HG02970 (cell line): ENCODE data around the gene SNRNP40.
"Not testable (repeated sequence)": the region's sequence is repeated elsewhere in the genome, so short reads cannot be mapped to it uniquely, and the experiment has no call there.

Source experiments
- ATAC-seq: cut with Tn5 transposase; IDR thresholded peaks from one replicate; pipeline ENCODE4 v1.9.1; 2021; ENCODE audit warnings: mild to moderate bottlenecking, moderate library complexity, moderate number of reproducible peaks; ENCODE audit not compliant: unreplicated experiment, low FRiP score

SNRNP40 gene

DNA sequence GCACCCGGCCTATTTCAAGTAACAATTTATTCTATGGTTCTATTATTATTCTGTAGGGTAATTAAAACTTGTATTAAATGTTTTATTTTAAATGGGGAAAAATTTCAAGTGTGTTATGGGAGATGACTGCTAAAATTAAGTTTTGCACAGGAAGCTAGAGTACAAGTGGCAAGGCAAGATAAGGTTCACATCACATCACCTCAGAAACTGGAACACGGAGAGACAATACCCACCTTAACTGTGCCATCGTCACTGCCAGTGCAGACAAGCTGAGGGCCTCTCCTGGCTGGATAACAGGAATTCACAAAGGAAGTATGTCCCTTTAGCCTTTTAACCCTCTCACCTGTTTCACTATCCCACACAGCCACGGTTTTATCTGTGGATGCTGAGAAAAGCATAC is 7.6 kb downstream of the SNRNP40 start:
- no peak for ATAC-seq

DNA sequence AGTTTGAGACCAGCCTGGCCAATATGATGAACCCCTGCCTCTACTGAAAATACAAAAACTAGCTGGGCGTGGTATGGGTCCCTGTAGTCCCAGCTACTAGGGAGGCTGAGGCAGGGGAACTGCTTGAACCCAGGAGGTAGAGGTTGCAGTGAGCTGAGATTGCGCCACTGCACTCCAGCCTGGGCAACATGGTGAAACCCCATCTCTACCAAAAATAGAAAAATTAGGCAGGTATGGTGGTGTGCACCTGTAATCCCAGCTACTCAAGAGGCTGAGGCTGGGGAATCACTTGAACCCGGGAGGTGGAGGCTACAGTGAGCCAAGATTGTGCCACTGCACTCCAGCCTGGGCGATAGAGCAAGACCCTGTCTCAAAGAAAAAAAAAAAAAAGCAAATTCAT is 8.8 kb downstream of the SNRNP40 start:
- ATAC-seq: not testable (repeated sequence)

DNA sequence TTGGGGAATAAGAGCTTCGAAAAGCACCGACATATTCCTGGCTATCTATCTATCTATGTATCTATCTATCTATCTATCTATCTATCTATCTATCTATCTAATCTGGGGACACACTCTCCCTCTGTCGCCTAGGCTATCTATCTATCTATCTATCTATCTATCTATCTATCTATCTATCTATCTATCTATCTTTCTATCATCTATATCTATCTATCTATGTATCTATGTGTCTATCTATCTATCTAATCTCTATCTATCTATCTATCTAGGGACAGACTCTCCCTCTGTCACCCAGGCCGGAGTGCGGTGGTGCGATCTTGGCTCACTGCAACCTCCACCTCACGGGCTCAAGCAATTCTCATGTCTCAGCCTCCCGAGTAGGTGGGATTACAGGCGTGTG is 14.2 kb downstream of the SNRNP40 start:
- ATAC-seq: not testable (repeated sequence)

DNA sequence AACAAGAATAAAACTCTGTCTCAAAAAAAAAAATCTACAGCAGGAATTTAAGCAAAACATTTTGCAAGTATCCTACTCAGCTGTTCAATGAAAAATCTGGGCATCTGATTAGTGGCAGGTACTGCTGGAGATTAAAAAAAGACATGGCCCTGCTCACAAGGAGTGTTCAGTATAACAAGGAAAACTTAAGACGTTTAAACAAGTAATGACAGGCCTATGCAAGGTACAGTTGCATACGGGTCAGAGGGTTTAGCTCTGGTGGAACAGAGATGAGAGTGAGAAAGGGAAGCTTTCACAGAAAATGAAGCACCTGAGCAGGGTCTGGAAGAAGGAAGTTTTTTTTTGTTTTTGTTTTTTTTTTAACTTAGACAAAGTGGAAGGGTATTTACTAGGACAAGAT is 23.0 kb downstream of the SNRNP40 start:
- ATAC-seq: no peak

DNA sequence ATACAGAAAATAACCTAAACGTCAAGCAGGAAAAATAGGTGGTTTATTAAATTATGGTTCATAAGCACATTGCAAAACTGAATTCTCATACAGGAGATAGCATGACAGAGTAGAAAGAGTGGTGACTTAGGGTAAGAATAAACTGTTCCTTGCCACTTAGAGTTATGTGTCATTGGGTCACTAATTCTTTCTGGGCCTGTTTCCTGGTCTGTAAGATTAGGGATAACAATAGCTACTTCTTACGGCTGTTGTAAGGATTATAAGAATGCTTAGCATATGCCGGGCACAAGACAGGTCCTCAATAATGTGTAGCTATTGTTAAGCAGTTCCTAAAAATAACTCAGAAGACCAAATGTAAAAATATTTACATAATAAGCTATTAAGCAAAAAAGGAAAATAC is 24.2 kb downstream of the SNRNP40 start:
- ATAC-seq: no peak

DNA sequence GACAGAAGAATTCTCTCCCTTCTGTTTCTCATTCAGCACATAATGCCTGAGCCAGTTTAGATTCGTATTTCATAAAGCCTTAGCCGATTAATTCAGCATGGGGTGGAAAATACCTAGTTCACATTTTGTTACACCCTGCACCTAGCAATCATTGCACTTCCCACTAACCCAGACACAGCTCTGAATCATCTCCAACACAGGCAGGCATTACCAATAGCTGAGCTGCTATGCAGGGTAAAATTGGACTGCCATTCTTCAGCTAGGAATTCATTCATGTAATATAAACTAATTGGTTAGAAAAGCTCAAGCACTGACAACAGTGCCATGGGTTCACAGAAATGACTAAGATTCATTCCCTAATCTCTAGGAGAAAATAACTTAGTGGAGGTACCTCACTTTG is 30.0 kb downstream of the SNRNP40 start:
- ATAC-seq: no peak

DNA sequence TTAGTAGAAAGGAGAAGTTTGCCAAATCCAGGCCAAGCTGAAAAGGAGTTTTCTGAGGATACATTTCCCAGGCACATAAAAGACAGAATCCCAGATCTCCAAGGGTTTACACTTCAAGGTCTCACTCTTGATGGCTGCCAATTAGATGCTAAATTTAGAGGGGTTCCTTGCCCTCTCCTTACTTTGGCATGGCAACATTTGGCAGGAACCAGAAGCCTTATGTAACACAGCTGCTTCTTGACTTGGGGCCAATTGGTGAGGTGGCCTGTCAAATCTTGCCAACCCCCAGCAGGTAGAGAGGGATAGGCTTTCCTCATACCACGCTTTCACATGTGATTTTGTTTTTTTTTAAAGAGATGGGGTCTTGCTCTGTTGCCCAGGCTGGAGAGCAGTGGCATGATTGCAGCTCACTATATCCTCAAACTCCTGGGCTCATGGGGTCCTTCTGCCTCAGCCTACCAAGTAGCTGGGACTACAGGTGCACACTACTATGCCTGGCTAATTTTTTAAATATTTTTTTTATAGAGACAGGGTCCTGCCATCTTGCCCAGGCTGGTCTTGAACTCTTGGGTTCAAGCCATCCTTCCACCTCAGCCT is 31.7 kb downstream of the SNRNP40 start:
- ATAC-seq: no peak

DNA sequence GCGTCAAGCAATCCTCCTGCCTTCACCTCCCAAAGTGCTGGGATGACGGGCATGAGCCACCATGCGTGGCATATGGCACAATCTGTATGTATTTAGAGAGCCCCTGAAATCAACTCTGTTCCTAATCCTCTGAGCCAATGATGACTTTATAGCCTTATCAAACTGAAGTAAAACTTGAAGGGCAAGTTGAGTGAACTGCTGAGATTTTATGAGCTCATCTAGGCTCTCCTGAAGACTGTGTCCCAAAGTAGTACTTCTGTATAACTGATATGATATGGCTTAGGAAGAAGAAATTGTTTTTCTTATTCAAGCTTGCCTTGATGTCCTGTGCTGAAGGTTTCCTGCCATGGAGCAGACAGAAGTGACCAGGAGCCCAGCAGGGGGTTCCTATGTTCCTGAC is 33.2 kb downstream of the SNRNP40 start:
- no peak for ATAC-seq

DNA sequence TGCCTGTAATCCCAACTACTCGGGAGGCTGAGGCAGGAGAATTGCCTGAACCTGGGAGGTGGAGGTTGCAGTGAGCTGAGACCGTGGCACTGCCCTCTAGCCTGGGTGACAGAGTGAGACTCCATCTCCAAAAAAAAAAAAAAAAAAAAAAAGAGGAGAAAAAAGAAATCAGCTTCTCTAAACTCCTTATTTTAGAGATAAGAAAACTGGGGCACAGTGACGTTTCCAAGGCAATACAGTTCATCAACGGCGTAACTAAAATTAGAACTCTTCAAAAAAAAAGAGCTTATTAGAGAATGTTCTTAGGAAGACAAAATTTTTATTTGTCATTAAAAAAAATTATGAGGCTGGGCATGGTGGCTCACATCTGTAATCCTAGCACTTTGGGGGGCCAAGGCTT is 34.2 kb downstream of the SNRNP40 start:
- ATAC-seq: not testable (repeated sequence)

DNA sequence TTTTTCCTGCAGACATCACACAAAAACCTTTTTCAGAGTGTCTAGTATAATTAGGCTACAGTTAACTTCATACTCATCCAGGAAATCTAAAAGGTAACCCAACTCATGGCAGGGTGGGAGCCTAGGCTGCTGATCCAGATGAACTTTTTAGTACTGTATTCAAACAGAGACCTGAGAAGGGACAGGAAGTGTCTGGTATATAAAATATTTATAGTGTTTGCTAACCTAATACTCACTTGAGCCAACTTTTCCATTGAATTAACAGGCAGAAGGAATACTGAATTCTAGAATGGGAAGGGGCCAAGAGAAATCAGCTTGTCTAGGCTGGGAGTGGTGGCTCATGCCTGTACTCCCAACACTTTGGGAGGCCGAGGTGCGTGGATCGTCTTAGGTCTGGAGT is 34.7 kb downstream of the SNRNP40 start:
- ATAC-seq: no peak

DNA sequence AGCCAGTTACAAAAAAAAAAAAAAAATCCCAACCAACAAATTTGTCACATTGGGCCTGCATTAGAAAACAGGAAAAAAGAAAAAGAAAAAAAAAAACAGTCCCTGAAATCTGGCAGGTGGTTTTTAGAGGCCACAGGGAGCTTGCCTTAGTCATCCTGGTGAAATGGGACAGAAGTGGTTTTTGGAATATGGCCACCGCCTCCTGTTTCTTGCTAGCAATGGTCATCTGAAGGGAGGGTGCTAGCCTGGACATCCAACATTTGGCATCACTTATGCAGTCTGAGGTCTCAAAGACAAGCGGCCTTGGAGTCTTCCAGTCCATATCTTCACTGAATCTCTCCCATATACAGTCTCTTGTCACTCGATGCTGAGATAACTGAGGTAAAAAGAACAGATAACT is 36.8 kb downstream of the SNRNP40 start:
- ATAC-seq: no peak

DNA sequence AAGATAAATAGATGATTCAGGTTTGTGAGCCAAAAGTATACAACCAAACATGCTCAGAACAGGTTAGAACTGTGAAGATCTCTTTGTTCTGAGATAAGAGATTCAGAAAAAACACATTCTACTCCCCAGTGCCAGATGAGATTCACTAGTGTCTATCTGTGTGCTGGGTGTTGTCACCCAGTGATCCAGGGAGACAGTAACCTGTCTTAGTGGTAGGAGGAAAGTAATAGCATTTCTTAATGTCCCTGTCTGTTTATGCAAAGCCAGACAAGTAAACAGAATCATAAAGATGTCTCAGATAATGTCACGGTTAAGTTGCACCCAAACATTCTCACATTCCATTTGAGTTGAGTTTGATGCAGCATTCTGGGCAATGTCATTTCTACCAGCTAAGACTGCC is 38.0 kb downstream of the SNRNP40 start:
- no peak for ATAC-seq

DNA sequence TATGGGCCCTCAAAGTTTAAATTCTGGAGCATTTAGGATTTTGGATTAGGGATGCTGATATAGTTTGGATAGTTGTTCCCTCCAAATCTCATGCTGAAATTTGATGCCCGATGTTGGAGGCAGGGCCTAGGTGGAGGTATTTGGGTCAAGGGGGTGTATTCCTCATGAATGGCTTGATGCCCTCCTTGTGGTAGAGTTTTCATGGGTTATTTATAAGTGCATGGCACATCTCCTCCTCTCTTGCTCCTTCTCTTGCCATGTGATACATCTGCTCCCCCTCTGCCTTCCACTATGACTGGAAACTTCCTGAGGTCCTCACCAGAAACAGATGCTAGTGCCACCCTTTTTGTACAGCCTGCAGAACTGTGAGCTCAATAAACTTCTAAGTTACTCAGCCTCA is 39.4 kb downstream of the SNRNP40 start:
- ATAC-seq: no peak

DNA sequence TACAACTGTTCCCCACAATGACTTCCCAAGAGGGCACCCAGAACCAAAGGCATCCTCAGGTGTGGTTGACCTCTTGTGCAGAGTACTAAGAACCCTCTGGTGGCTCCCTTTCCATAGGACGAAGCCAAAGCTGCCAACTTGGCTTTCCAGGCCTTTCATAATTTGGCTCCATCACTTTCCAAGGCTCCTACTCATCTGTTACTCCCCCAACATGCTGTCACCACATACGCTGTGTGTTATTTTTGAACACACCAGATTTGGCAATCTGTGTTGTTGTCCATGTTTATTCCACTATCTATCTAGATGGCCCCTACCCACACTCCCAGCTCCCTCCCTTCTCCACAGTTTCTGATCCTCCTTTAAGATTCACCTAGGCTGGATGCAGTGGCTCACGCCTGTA is 46.7 kb downstream of the SNRNP40 start:
- ATAC-seq: no peak

DNA sequence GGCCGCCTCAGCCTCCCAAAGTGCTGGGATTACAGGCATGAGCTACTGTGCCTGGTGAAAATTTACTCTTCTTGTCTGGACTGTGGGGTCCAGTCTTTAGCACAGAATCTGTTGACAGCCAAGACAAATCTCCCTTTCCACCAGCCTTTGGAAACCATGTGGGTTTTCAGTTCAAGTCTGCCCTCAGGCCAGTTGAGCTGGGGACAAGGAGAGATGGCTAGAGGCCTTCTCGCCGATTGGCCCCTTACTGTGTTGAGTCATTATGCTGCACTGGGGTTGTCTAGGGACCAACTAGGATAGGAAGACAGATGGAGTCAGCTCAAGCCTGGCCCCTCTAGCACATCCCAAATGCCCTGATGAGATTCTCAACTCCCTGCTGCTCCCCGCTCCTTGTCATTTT is 48.3 kb downstream of the SNRNP40 start:
- no peak for ATAC-seq

DNA sequence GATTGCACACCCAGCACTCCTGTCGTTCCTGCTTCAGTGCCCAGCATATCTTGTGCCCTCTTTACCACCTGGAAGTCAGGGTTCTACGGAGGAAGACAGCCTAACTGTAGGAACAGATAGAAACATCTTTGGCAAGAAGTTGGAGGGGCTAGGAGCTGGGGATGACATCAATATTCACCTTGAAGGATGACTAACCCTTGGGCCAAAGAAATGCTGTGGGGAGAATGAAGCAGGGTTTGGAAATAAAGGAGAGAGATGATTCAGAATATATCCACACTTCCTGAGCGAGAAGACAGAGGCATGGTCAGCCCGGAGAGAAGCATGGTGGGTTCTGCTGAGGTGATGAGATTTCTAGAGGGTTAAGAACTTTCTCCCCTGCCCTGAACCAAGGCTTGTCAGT is 52.3 kb downstream of the SNRNP40 start:
- no peak for ATAC-seq

DNA sequence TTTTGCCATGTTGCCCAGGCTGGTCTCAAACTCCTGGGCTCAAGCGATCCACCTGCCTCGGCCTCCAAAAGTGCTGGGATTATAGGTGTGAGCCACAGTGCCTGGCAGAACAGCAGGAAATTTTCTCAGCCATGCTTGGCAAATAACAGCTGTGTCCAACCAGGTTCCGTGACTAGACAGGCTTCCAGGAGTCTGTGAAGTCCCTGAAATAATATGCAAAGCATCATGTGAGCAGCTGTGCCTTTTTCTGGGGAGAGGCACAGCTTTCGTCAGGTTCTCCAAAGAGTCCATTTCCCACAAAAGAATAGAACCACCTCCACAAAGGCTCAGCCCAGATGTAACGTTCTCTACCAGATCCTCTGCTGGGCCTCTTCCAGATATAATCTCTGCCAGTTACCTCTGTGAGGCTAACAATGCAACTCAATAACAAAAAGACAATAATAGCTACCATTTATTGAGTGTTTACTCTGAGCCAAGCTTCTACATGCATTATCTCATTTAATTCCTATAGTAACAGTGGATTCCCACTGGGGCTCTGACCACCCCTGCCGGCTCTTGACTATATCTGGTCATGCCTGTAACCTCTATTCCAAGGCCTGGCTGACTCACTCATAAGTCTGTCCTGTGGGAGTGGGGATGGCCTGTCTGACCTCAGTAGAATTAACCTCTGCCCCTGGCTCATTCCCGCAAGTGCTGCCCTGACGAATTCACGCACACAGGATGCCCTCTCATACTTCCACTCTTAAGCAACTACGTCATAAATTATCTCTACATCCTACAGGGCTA is 52.9 kb downstream of the SNRNP40 start:
- no peak for ATAC-seq

DNA sequence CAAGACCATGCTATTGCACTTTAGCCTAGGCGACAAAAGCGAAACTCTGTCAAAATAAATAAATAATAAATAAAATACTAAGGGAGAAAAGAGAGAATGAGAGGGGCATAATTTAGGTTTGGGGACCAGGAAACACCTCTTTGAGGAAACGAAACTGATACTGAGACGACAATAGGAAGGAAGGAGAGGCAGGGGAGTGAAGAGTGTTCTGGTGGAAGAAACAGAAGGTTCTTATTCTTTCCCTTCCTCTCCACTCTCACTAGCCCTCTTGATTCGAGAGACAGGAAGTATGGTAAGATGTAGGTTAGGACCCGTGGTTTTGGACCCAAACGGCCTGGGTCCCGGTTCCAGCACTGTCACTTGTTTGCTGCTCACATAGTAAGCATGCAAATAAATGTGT is 55.3 kb downstream of the SNRNP40 start:
- ATAC-seq: no peak

DNA sequence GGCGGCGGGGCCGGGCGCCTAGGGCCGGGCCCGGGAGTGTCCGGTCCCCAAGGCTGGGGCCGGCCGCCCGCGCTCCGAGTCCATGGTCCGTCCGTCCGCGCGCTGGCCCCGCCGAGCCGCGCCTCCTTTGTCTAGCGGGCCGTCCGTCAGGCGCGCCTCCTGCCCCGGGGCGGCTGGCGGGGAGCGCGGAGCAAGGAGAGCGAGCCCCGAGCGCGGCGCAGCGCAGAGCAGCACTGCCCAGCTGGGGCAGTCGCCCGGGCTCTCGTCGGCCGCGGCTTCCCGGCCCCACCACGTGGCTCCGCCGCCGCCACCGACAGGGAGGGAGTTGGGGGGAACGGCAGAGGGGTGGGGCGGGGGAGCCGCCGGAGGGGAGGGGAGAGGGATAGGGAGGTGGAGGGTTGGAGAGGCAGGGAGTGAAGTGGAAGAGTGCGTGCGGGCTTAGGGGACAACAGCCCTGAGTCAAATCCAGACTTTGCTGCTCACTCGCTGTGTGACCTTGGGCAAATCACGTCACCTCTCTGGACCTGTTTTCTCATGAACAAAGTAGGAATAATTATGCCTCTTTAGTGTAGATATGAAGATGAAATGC is 56.8 kb downstream of the SNRNP40 start, which contains the start of gene NKAIN1:
Gene NKAIN1 (minus strand): TSS at position 235 of the 589 bp plus-strand sequence. CDS start 340 bp downstream, outside the sequence.
- ATAC-seq: no peak

DNA sequence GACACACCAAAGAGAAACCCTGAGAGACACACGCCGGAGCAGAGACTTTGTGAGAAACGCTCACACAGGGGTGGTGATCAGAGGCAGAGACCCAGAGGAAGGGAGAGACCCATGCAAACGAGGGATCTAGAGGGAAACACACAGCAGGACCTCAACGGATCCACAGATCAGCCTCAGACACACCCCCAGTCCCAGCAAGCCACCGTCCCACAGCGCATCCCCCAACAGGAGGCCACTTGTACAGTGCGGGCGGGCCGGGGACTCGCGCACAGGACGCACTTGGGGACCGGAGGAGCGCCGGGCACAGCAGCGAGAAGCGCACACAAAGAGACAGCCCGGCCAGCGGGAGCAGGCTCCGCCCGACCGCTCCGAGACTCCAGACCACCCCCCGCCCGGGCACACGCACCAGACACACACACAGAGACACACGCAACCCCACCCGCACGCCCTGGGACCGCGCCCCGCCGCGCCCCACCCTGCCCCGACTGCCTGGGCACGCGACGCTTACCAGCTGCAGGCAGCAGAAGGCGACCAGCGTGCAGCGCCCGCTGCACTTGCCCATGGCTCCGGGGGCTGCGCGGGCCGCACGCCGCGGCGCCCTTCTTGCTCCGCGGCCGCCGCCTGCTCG is 57.5 kb downstream of the SNRNP40 start:
- ATAC-seq: no peak

DNA sequence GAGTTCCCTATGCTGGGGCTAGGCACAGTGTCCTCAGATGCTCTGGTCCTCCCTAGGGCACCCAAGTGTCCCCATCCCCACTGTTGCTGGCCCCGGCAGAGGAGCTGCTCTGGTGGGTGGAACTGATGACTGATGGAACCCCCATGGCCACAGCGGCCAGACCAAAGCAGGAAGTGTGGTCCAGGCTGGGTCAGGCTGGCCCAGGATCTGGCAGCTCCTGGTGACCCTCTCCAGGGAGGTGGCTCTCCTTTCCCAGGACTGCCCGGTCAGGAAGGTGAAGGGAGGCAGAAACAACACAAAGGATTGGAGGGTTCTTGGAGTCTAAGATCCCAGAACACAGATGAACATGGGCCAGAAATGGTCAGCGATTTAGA is 58.0 kb downstream of the SNRNP40 start:
- no peak for ATAC-seq
